Middle frontal gyrus (tissue), 1 donor: ENCODE results near the gene GALNT7.

Experiments
- DNase-seq: peaks from one replicate; pipeline ENCODE4 v3.0.0-alpha.2; 2015; ENCODE audit warnings: low spot score; ENCODE audit errors: extremely low spot score

The GALNT7 gene

DNA sequence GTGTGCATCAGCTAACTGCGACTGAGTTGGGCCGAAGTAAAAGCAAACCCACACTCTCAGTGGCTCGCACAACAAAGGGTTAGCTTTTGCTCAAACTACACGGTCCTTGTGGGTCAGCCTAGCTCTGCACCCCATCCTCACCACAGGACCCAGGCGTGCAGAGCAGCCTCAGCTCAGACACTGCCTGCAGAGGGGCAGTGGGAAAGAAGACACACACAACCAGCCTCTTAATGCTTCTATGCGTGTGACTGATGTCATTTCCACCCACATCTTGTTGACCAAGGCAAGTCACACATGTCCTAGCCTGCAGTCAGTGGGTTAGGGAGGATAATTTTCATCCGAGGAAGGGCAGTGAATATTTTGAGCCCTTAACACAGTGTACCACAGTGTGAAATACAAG lies 125.1 kb downstream of the GALNT7 start:
- no peak for DNase-seq

DNA sequence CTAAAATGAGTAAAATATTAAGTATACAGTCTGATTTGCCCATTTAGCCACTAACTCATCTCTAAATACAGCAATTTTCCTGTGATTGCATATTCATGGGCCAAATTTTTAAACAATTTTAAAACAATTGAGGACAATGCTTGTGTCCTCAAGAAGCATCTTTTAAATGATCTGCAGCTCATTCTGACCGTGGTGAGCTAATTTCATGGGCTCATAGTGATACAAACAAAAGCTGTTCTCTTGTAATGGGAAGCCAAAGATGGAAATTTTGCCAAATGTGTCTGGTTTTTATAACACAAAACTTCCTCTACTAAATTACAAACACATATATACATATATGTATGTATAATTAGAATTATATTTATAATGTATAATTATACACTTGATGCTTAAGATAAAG lies 125.8 kb downstream of the GALNT7 start:
- no peak for DNase-seq

GRCh38 chr4:173301518-173302201 lies 133.0 kb downstream of the GALNT7 start:
- no peak for DNase-seq

DNA sequence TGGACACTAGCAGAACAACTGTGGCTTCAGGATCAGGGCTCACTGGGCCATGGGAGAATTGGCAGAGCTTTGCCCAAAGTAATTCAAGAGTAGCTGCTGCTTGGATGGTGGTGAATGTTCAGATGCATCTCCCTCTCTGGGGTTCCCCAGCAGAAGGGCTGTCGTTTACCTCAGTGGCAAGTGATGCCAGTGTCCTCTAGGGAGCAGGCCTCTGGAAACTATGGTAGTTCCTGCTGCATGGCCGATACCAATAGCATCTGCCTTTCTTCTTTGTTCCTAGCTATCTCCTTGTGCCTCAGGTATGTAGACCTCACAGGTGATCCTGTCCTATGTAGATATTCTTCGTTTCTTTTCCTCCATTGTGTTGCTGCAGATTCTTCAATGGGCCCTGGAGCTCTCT lies 139.2 kb downstream of the GALNT7 start:
- no peak for DNase-seq

- DNase-seq, result no peak
Measured at GRCh38 chr4:173311368-173311767, 142.8 kb downstream of the GALNT7 start.

GRCh38 chr4:173314715-173315114 lies 146.1 kb downstream of the GALNT7 start:
- DNase-seq, result no peak

DNA sequence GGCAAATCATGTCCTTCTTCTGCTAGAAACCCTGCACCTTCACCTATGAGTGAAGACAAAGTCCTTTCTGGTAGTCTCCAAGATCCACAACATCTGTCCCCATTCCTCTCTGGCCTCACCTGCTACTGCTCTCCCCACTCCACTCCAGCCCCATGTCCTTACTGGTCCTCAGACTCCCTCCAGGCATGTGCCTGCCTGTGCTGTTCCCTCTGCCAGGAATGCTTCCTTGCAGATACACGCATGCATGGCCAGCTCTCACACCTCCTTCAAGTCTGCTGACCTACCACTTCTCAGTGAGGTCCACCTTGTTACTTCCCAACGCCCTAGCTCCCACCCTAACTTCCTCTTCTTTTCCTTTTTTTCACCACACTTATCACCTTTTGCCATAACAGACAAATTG lies 147.4 kb downstream of the GALNT7 start:
- no peak for DNase-seq

DNA sequence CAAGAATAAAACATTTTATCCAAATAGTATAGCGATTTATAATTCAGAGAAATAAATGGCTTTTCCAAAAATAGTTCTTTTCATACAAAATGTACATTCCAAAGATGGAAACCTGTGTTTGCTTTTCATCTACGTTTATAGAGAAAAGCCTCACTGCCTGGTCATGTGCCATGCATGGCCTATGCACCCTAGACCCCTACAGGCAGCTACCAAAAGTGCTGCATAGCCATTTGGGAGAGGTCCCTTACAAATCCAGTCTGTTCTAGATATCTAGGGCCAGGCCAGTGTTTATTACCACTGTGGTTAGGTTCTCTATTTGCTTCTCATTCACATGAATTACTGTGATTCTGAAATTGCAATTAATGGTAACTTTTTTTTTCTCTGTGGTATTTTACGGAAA lies 148.4 kb downstream of the GALNT7 start:
- DNase-seq, result no peak

GRCh38 chr4:173318240-173318639 lies 149.6 kb downstream of the GALNT7 start:
- DNase-seq, result no peak

DNA sequence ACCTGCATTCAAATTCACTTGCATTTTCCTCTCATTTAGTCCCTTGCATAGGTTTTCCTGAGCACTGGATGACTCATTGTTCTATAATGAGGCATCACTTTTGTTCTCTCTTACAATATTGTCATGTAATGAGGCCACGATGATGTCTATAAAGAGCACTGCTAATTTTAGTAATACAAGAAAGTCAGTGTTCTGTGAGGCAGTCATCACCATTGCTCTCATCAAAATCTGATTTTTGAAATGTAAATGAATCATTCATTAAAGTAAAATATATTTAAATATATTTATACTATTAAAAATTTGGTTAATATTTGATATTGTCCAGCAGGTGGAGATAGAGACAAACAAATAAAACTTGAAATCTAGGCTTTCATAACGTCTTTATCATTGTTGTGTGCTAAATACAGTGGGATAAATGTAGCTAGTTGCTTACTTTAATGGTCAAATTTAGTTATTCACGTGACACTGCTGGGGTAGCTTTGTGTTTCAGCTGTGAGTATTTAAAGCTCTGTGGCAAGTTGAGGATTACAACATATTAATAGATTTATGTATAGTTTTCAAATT lies 150.1 kb downstream of the GALNT7 start:
- no peak for DNase-seq

- DNase-seq, result no peak
Measured at GRCh38 chr4:173319696-173320095, 151.1 kb downstream of the GALNT7 start.

DNA sequence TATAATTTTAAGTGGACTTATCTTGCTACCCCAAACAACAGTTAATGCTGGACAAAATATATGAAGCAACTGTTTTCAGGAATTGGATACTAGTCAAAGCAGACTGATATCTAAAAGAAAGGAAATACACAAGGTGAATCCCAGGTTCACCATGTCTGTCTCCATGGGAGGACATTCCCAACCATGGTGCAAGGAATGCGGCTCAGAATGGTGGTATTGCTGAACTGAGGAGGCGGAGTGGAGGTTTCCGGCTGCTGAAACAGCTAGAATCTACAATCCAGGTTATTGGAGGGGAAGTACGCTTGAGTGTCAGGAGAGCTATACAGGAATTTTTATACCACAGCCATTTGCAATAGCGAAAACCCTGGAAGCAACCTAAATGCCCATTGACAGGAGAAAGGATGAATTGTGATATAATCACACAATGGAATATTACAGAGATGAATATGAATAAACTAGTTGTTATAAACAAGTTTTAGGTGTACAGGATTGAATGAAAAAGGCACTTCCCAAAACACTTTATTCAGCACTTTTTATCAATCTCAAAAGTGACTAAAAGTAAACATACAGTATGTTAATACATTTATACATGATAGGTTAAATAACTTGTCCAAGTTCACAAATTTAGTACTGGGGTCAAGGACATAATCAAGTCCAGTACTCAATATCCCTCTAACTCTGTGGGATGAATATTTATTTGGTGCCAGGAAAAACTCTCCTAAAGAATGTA lies 156.6 kb downstream of the GALNT7 start:
- no peak for DNase-seq

DNA sequence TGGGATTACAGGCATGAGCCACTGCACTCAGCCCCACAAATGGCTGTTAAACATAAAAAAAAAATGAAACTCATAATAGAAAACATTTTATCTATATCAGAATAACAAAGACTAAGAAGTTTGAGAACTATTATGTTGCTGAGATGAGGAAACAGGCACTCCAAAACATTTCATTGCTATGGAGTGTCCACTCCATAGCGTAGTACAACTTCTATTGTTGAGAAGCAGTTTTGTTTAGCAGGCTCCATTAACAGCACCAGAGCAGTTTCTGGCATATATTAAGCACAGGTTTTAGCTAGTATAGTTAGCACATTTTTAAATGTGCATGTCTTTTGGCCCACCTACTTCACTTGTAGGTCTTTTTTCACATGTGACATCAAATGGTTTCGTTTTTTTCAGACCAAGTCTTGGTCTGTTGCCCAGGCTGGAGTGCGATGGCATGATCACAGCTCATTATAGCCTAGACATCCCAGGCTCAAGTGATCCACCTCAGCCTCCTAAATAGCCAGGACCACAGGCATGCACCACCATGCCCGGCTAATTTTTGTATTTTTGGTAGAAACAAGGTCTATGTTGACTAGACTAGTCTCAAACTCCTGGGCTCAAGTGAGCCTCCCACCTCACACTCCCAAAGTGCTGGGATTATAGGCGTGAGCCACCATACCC lies 159.8 kb downstream of the GALNT7 start:
- DNase-seq, result no peak

GRCh38 chr4:173330590-173330989 lies 162.0 kb downstream of the GALNT7 start:
- no peak for DNase-seq

- DNase-seq, result no peak
Measured at GRCh38 chr4:173332021-173332487, 163.4 kb downstream of the GALNT7 start.

DNA sequence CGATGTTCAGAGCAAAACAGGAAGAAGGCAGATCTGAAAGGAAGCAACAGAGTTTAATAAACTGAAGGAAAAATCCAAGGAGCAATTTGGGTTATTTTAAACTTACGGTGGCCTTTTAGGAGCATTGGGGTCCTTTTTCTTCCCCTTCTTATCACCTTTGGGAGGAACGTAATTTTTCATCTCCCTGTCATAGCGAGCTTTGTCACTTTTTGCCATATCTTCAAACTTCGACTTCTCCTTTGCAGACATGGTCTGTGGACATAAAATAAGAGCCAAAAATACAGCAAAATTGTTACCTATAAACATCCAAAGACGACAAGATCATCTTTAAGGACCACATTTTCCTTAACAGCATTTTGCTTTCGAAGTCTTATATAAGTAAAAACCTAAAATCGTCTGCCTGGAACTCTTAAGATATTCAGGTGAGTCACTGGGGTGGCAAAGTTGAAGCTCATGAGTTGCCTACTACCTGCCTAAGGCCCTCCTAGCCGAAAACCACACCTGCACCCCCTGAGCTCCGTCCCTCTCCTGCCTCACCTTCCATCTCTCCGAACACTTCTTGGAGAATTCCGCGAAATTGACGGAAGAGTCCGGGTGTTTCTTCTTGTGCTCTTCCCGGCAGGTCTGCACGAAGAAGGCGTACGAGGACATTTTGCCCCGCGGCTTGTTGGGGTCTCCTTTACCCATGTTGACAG lies 164.5 kb downstream of the GALNT7 start:
- DNase-seq, result no peak

- no peak for DNase-seq
Measured at GRCh38 chr4:173333658-173334084, 165.1 kb downstream of the GALNT7 start.

GRCh38 chr4:173334085-173334890 lies 165.7 kb downstream of the GALNT7 start, which contains the start of gene HMGB2:
TSS of gene HMGB2 (minus strand) at chr4:173334358. CDS start at chr4:173333649, 709 bp downstream.
- peak; percentile 99 for DNase-seq

DNA sequence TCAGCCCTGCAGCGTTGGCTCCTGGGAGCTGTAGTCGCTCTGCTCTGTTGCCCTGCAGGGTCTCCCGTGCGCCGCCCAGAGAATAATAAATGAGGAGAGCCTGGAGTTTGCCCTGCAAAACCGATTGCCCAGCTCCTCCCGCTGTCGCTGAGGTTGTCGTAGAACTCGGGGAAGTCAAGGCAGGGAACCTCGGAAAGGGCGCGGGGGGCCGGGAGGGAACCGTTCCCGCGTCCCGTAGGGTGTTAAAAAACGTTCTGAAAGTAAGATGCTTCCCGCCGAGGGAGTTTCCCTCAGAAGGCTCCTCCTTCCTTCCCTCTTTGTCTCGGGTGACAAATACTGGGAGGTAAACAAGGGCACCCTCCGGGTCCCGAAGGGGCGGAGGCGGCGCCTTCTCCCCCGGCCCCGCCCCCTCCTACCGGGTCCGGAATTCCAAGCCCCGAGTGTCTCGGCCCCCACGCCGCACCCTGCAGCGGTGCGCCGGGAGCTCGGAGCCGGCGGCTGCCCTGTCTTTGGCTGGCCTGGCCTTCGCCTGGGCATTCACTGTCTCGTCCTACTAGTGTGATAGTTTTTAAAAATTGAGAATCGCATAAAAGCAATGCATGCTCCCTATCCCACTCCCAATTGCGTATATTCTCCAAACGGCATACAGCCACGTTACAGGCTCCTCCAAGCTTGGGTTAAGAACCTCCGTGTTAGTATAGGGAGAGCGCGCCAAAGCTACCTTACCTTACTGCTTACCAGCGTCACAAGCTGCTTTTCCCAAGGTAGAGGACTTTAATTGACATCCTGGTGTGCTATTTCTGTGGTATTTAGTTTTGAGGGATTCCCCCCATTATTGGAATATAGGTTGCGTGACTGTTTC lies 166.5 kb downstream of the GALNT7 start:
- DNase-seq, result no peak
